Endothelial cell of umbilical vein (primary cell): Measurements from ENCODE around the gene AIRE. TPM values are rescaled to one million over a fixed set of nuclear protein-coding genes. Genes with fewer than 3 reads are reported as not detected.

ENCODE experiments used
- BruUV-seq: library from RNA; stranded (reverse); fragments of 400-500 nt; replicated peaks from 2 replicates; lab custom pipeline; 2021; lab: Mats Ljungman, UMichigan
- CTCF ChIA-PET: fragments of 300-600, 350-600 bp; sonication (Branson Sonifier 250); formaldehyde crosslinking; loops from one replicate; lab custom pipeline; 2021; ENCODE audit warnings: antibody characterized with exemption, inconsistent platforms; lab: Charles Lee
- POLR2A ChIA-PET: fragments of 300-600, 350-600 bp; sonication (Branson Sonifier 250); formaldehyde crosslinking; loops from one replicate; lab custom pipeline; 2021; ENCODE audit warnings: antibody characterized with exemption, inconsistent platforms; lab: Charles Lee
- DNase-seq: peaks from one replicate; pipeline ENCODE4 v3.0.0-alpha.2; 2011; ENCODE audit warnings: low read depth, low spot score
- FAIRE-seq: peaks from 2 replicates; lab custom pipeline; 2011; peaks lifted over from hg19 to GRCh38; lab: Jason Lieb, UNC
- H2AFZ ChIP-seq: 2 replicates; pipeline ENCODE4 v1.6.0; 2012; ENCODE audit warnings: low read depth, low read length, control low read depth, inconsistent platforms
- H3K27ac ChIP-seq: 2 replicates; pipeline ENCODE4 v1.5.1; 2011; ENCODE audit warnings: low read depth, mild to moderate bottlenecking, control low read depth, low read length, moderate library complexity; ENCODE audit not compliant: insufficient read depth
- H3K27me3 ChIP-seq, 2 experiments: 2 replicates each; pipeline versions ENCODE4 v1.6.0 to v1.6.1; 2011; ENCODE audit warnings: low read length in 2 of 2, mixed read lengths in 1 of 2; ENCODE audit not compliant: control insufficient read depth in 2 of 2, insufficient read depth in 2 of 2
- H3K36me3 ChIP-seq, 2 experiments: 2 replicates in 1 of 2; 3 replicates in 1 of 2; pipeline ENCODE4 v1.5.1; 2011; ENCODE audit warnings: low read length in 2 of 2, mild to moderate bottlenecking in 1 of 2, moderate library complexity in 1 of 2; ENCODE audit not compliant: control insufficient read depth in 2 of 2, insufficient read depth in 2 of 2; ENCODE audit errors: extremely low read depth in 1 of 2
- H3K4me1 ChIP-seq: 3 replicates; pipeline ENCODE4 v1.5.1; 2011; ENCODE audit warnings: mild to moderate bottlenecking, low read length; ENCODE audit not compliant: control insufficient read depth, insufficient read depth; ENCODE audit errors: extremely low read depth
- H3K4me2 ChIP-seq: 2 replicates; pipeline ENCODE4 v1.6.1; 2011; ENCODE audit warnings: low read length, control low read depth, mixed read lengths; ENCODE audit not compliant: insufficient read depth
- H3K4me3 ChIP-seq, 3 experiments: fragments of 200-600 bp in 1 of 3; sonication (generic), shearing (Covaris generic) in 1 of 3; replicated peaks in 1 of 3; 2 replicates each; pipeline ENCODE4 v1.5.1; 2011 to 2016; ENCODE audit warnings: control low read depth in 3 of 3, low read length in 3 of 3, mild to moderate bottlenecking in 2 of 3, inconsistent platforms in 1 of 3, low read depth in 1 of 3, moderate library complexity in 1 of 3; ENCODE audit not compliant: insufficient read depth in 1 of 3
- H3K79me2 ChIP-seq: 2 replicates; pipeline ENCODE4 v1.6.0; 2012; ENCODE audit warnings: low read length, inconsistent platforms; ENCODE audit not compliant: control insufficient read depth, insufficient read depth
- H3K9ac ChIP-seq: replicated peaks from 2 replicates; pipeline ENCODE3; 2011; ENCODE audit warnings: low read length, control low read depth; ENCODE audit not compliant: insufficient read depth; ENCODE audit errors: extremely low read depth
- H3K9me1 ChIP-seq: replicated peaks from 3 replicates; pipeline ENCODE4 v1.6.0; 2011; ENCODE audit warnings: mild to moderate bottlenecking, low read length; ENCODE audit not compliant: control insufficient read depth, insufficient read depth; ENCODE audit errors: extremely low read depth
- H3K9me3 ChIP-seq: replicated peaks from 2 replicates; pipeline ENCODE4 v1.5.1; 2012; ENCODE audit warnings: low read length, inconsistent platforms; ENCODE audit not compliant: control insufficient read depth, insufficient read depth
- H4K20me1 ChIP-seq: replicated peaks from 2 replicates; pipeline ENCODE3; 2011; ENCODE audit warnings: mild to moderate bottlenecking, low read length; ENCODE audit not compliant: control insufficient read depth, insufficient read depth; ENCODE audit errors: extremely low read depth
- EZH2 ChIP-seq: IDR thresholded peaks from 2 replicates; pipeline ENCODE4 v1.6.1; 2012; ENCODE audit warnings: borderline replicate concordance, low read depth, mild to moderate bottlenecking, moderate library complexity, low read length, inconsistent platforms; ENCODE audit not compliant: severe bottlenecking
- GATA2 ChIP-seq: IDR thresholded peaks from 2 replicates; pipeline ENCODE4 v1.7.0; 2011; ENCODE audit warnings: low read depth, mild to moderate bottlenecking, moderate library complexity, mixed read lengths, low read length; ENCODE audit not compliant: insufficient read length, insufficient read depth
- JUN ChIP-seq: IDR thresholded peaks from 2 replicates; pipeline ENCODE4 v1.6.1; 2011; ENCODE audit warnings: borderline replicate concordance, low read depth; ENCODE audit not compliant: insufficient read length, insufficient read depth
- POLR2A ChIP-seq: IDR thresholded peaks from 2 replicates; pipeline ENCODE4 v1.6.1; 2012; ENCODE audit warnings: low read depth, mild to moderate bottlenecking, control low read depth, low read length
- POLR2AphosphoS5 ChIP-seq: IDR thresholded peaks from 2 replicates; pipeline ENCODE4 v1.6.1; 2012; ENCODE audit warnings: low read depth, mild to moderate bottlenecking, control low read depth, low read length, moderate library complexity; ENCODE audit not compliant: insufficient read depth
- dilution Hi-C: fragments of 300-500 bp; cut with MboI; formaldehyde crosslinking; loops from one replicate; pipeline ENCODE4 v1.15.0; 2019; ENCODE audit warnings: low sequenced_read_pairs; ENCODE audit not compliant: extremely low pct_ligation_motif_present
- intact Hi-C: fragments of 100-400 bp; cut with micrococcal nuclease; formaldehyde crosslinking; loops from one replicate; pipeline ENCODE4 v1.10.0; 2022
- polyA plus RNA-seq, 4 experiments: library from polyadenylated mRNA; depleted of rRNA in 3 of 4; stranded (reverse) in 3 of 4; unstranded in 1 of 4; fragments of >200 nt; gene quantifications; 2 replicates each; pipeline versions ENCODE4 v1.2.1 to v1.2.3, GENCODE V29; 2011 to 2012; ENCODE audit warnings: missing spikeins in 1 of 4
- total RNA-seq: library from RNA; stranded (reverse); gene quantifications from 2 replicates; pipeline ENCODE4 v1.2.3, GENCODE V29; 2021
- TF ChIP-seq, protein P1 (sequence below), 2 donors: IDR thresholded peaks; 1 replicate in 1 of 2; 2 replicates in 1 of 2; pipeline ENCODE4 v1.5.1; 2011; ENCODE audit warnings: low read length in 2 of 2, mild to moderate bottlenecking in 2 of 2, moderate library complexity in 2 of 2, control low read depth in 1 of 2, inconsistent platforms in 1 of 2, low read depth in 1 of 2; ENCODE audit not compliant: insufficient read depth in 1 of 2; ENCODE audit errors: extremely low read depth in 1 of 2

The AIRE gene
- total and polyA plus RNA-seq, 2 donors (not counting 3 experiments of a cell fraction or from before 2014, with no cell fraction given): 0.04 to 0.11 TPM

DNA sequence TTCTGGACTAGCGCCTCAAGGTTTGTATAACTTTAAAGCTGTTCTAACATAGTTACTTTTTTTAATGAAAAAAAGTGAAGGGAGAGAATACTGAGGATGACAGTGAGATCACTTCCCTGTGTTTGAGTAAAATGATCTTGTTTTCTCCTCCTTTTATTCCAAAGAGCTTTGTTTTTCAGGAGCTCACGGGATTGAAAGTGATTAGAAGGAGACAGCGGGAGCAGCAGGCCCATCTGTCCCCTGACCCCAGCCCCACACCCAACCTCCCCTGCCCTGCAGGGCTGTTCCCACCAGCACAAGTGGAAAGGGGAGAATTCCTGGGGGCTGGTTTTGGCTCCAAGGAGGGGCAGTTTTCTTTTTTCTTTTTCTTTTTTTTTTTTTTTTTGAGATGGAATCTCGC lies 21.9 kb upstream of the AIRE start:
- H3K9me1 ChIP-seq: no peaks in the 10 kb centered on the region
- POLR2A ChIA-PET: no interaction called here
- intact Hi-C loops (no loop called here), dilution Hi-C loops (no loop called here)
- H3K4me2 ChIP-seq: no peak overlapping the region
- H4K20me1 ChIP-seq: no peaks in the 10 kb centered on the region
- DNase-seq: no peak
- FAIRE-seq: no peak
- H3K27me3 ChIP-seq: peaks cover 0 to 2% of the 10 kb centered on the region in 2 experiments
- no peaks in the 10 kb centered on the region for H3K4me1 ChIP-seq
- no peak overlapping the region for H2AFZ ChIP-seq
- no peaks in the 10 kb centered on the region for H3K79me2 ChIP-seq
- H3K9ac ChIP-seq: no peak overlapping the region
- H3K36me3 ChIP-seq: no peaks in the 10 kb centered on the region
- TF ChIP-seq JUN (no peak), POLR2AphosphoS5 (no peak), EZH2 (no peak), GATA2 (no peak), POLR2A (no peak)
- TF ChIP-seq, protein P1, sequence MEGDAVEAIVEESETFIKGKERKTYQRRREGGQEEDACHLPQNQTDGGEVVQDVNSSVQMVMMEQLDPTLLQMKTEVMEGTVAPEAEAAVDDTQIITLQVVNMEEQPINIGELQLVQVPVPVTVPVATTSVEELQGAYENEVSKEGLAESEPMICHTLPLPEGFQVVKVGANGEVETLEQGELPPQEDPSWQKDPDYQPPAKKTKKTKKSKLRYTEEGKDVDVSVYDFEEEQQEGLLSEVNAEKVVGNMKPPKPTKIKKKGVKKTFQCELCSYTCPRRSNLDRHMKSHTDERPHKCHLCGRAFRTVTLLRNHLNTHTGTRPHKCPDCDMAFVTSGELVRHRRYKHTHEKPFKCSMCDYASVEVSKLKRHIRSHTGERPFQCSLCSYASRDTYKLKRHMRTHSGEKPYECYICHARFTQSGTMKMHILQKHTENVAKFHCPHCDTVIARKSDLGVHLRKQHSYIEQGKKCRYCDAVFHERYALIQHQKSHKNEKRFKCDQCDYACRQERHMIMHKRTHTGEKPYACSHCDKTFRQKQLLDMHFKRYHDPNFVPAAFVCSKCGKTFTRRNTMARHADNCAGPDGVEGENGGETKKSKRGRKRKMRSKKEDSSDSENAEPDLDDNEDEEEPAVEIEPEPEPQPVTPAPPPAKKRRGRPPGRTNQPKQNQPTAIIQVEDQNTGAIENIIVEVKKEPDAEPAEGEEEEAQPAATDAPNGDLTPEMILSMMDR (IDR thresholded peaks at IDR 0.05; ENCODE audit: extremely low read depth in 1 of 2, insufficient read depth in 1 of 2, low read depth in 1 of 2, low read length in 2 of 2): no peak
- BruUV-seq: no TSS peak
- H3K9me3 ChIP-seq: no peaks in the 10 kb centered on the region
- H3K27ac ChIP-seq: no peak overlapping the region
- CTCF ChIA-PET: interaction anchor here (1.0 kb wide), 1 partner anchor 34 kb away, joined by 5 read pairs; no protein-coding TSS in a partner anchor
- H3K4me3 ChIP-seq: no peak overlapping the region
